HCT116 (cell line): ENCODE results near the gene RBBP8NL. TPM values are rescaled to one million over a fixed set of nuclear protein-coding genes. Genes with fewer than 3 reads are reported as not detected.

ENCODE experiments used
- ATAC-seq: fragments of 200-7000 bp; cut with Tn5 transposase; 2 replicates; pipeline ENCODE4 v1.9.1; 2020; ENCODE audit warnings: mild to moderate bottlenecking, moderate library complexity
- BruUV-seq: library from RNA; stranded (reverse); fragments of 400-500 nt; replicated peaks from 2 replicates; lab custom pipeline; 2021; lab: Mats Ljungman, UMichigan
- CTCF ChIA-PET: fragments of 300-600 bp; sonication (Branson Sonifier 250); formaldehyde crosslinking; loops from one replicate; lab custom pipeline; 2021; ENCODE audit warnings: antibody characterized with exemption; lab: Charles Lee
- POLR2A ChIA-PET: fragments of 300-600, 350-600 bp; sonication (Branson Sonifier 250); formaldehyde crosslinking; loops from one replicate; lab custom pipeline; 2021; ENCODE audit warnings: antibody characterized with exemption; lab: Charles Lee
- RAD21 ChIA-PET, 2 experiments: fragments of 300-600 bp; sonication (Branson Sonifier 250); formaldehyde crosslinking; loops; one replicate each; lab custom pipeline; 2023; ENCODE audit warnings: low total read pairs in 2 of 2; ENCODE audit not compliant: uncharacterized antibody in 2 of 2, unreplicated experiment in 2 of 2, low non-redundant PET in 1 of 2; lab: Charles Lee
- DNase-seq: peaks from one replicate; pipeline ENCODE4 v3.0.0-alpha.2; 2010; ENCODE audit warnings: low read depth, low spot score
- H2AFZ ChIP-seq: fragments of 200-600 bp; shearing (Covaris generic), sonication (generic); 2 replicates; pipeline ENCODE4 v1.6.1; 2017; ENCODE audit warnings: low read depth, mixed run types, mixed read lengths, antibody characterized with exemption, low read length; ENCODE audit not compliant: poor library complexity, severe bottlenecking
- H3K27ac ChIP-seq: 2 replicates; pipeline ENCODE4 v1.5.1; 2012; ENCODE audit warnings: low read depth, low read length
- H3K27me3 ChIP-seq: fragments of 200-600 bp; sonication (generic); 2 replicates; pipeline ENCODE4 v1.6.1; 2016; ENCODE audit warnings: mixed run types, low read length, mixed read lengths; ENCODE audit not compliant: insufficient read depth
- H3K36me3 ChIP-seq, 2 experiments: fragments of 200-500 bp in 1 of 2; fragments of 200-600 bp in 1 of 2; sonication (Bioruptor generic) in 1 of 2; sonication (generic) in 1 of 2; 2 replicates each; pipeline versions ENCODE4 v1.5.1 to v1.6.1; 2014 to 2016; ENCODE audit warnings: low read length in 2 of 2, inconsistent platforms in 1 of 2, mixed read lengths in 1 of 2, mixed run types in 1 of 2; ENCODE audit not compliant: insufficient read depth in 2 of 2, control insufficient read depth in 1 of 2
- H3K4me1 ChIP-seq, 2 experiments: fragments of 200-600 bp in 1 of 2; sonication (generic) in 1 of 2; 2 replicates each; pipeline versions ENCODE4 v1.5.1 to v1.6.1; 2012 to 2017; ENCODE audit warnings: low read length in 2 of 2, inconsistent platforms in 1 of 2, mild to moderate bottlenecking in 1 of 2, mixed read lengths in 1 of 2, mixed run types in 1 of 2, moderate library complexity in 1 of 2; ENCODE audit not compliant: insufficient read depth in 2 of 2, control insufficient read depth in 1 of 2
- H3K4me2 ChIP-seq: fragments of 200-600 bp; sonication (generic); 2 replicates; pipeline ENCODE4 v1.6.1; 2017; ENCODE audit warnings: mixed run types, low read length, mixed read lengths
- H3K4me3 ChIP-seq, 2 experiments: fragments of 200-600 bp in 1 of 2; sonication (generic) in 1 of 2; replicated peaks in 1 of 2; 2 replicates each; pipeline ENCODE4 v1.5.1; 2011 to 2016; ENCODE audit warnings: low read length in 2 of 2, control low read depth in 1 of 2, low read depth in 1 of 2, mild to moderate bottlenecking in 1 of 2, mixed read lengths in 1 of 2, mixed run types in 1 of 2
- H3K79me2 ChIP-seq: fragments of 200-600 bp; sonication (generic); 2 replicates; pipeline ENCODE4 v1.6.1; 2017; ENCODE audit warnings: mild to moderate bottlenecking, mixed run types, low read length, moderate library complexity, mixed read lengths; ENCODE audit not compliant: insufficient read depth
- H3K9ac ChIP-seq: fragments of 200-600 bp; sonication (generic); 2 replicates; pipeline ENCODE4 v1.6.1; 2016; ENCODE audit warnings: low read length, mixed read lengths
- H3K9me2 ChIP-seq: fragments of 200-600 bp; sonication (generic), shearing (Covaris generic); 2 replicates; pipeline ENCODE4 v1.6.1; 2017; ENCODE audit warnings: mixed run types, mild to moderate bottlenecking, moderate library complexity; ENCODE audit not compliant: insufficient read depth
- H3K9me3 ChIP-seq, 2 experiments: fragments of 200-500 bp in 1 of 2; fragments of 200-600 bp in 1 of 2; sonication (Bioruptor generic) in 1 of 2; sonication (generic) in 1 of 2; 2 replicates each; pipeline ENCODE4 v1.6.1; 2014 to 2017; ENCODE audit warnings: low read length in 2 of 2, mixed read lengths in 2 of 2, inconsistent platforms in 1 of 2, low read depth in 1 of 2, mild to moderate bottlenecking in 1 of 2, mixed run types in 1 of 2, moderate library complexity in 1 of 2; ENCODE audit not compliant: control insufficient read depth in 1 of 2, insufficient read depth in 1 of 2
- H4K20me1 ChIP-seq: fragments of 200-600 bp; sonication (generic), shearing (Covaris generic); 2 replicates; pipeline ENCODE4 v1.6.1; 2017; ENCODE audit warnings: mixed run types, mild to moderate bottlenecking, moderate library complexity; ENCODE audit not compliant: insufficient read depth
- CBX3 ChIP-seq: IDR thresholded peaks from 2 replicates; pipeline ENCODE4 v1.6.1; 2012; ENCODE audit warnings: low read depth
- CEBPB ChIP-seq: IDR thresholded peaks from 2 replicates; pipeline ENCODE4 v1.6.1; 2012; ENCODE audit warnings: low read depth
- EGR1 ChIP-seq: IDR thresholded peaks from 2 replicates; pipeline ENCODE4 v1.6.1; 2012; ENCODE audit warnings: low read depth
- ELF1 ChIP-seq: IDR thresholded peaks from 2 replicates; pipeline ENCODE4 v1.6.1; 2012; ENCODE audit warnings: low read depth, borderline replicate concordance
- FOSL1 ChIP-seq: IDR thresholded peaks from 2 replicates; pipeline ENCODE4 v1.6.1; 2012; ENCODE audit warnings: low read depth
- JUND ChIP-seq: IDR thresholded peaks from 2 replicates; pipeline ENCODE4 v1.6.1; 2012
- MAX ChIP-seq: IDR thresholded peaks from 2 replicates; pipeline ENCODE4 v1.6.1; 2012
- POLR2AphosphoS5 ChIP-seq: IDR thresholded peaks from 2 replicates; pipeline ENCODE4 v1.6.1; 2011; ENCODE audit warnings: mild to moderate bottlenecking, low read depth, low read length, moderate library complexity
- SIN3A ChIP-seq: IDR thresholded peaks from 2 replicates; pipeline ENCODE4 v1.6.1; 2012; ENCODE audit warnings: low read depth
- SRF ChIP-seq: IDR thresholded peaks from 2 replicates; pipeline ENCODE4 v1.6.1; 2012; ENCODE audit warnings: low read depth
- ZBTB33 ChIP-seq: IDR thresholded peaks from 2 replicates; pipeline ENCODE4 v1.6.1; 2011; ENCODE audit warnings: mild to moderate bottlenecking, low read length, moderate library complexity; ENCODE audit not compliant: insufficient replicate concordance; ENCODE audit errors: extremely low read depth
- intact Hi-C: fragments of 100-400 bp; cut with micrococcal nuclease; formaldehyde crosslinking; loops from 2 replicates; pipeline ENCODE4 v1.10.0; 2022
- total RNA-seq: library from RNA; stranded (reverse); gene quantifications from one replicate; pipeline ENCODE4 v1.2.1, GENCODE V29; 2021; ENCODE audit not compliant: unreplicated experiment

The RBBP8NL gene
- total RNA-seq, 1 experiment from 2014 or later = 0.59 TPM

- H3K9me2 ChIP-seq = no peaks in the 10 kb centered on the region
Observed at GRCh38 chr20:62393335-62393665, 34.0 kb downstream of the RBBP8NL start.

GRCh38 chr20:62392621-62393334 is 34.6 kb downstream of the RBBP8NL start:
- Histone ChIP-seq H3K79me2 (peaks cover 19% of the 10 kb centered on the region), H3K36me3 (peaks cover 8 to 16% of the 10 kb centered on the region in 2 experiments), H3K4me1 (peaks cover 5 to 20% of the 10 kb centered on the region in 2 experiments; a peak in 3 of 4 replicates), H3K9me2 (no peaks in the 10 kb centered on the region), H3K9me3 (no peaks in the 10 kb centered on the region), H4K20me1 (peaks cover 9% of the 10 kb centered on the region; the same call in 1 of the 2 replicates), H3K9ac (no peak overlapping the region)
- intact Hi-C loops = no loop called here
- TF ChIP-seq FOSL1 = no peak
- no peak for TF ChIP-seq ELF1
- no peak for TF ChIP-seq SIN3A
- no peak for TF ChIP-seq ZBTB33
- TF ChIP-seq POLR2AphosphoS5 = no peak
- no peak for TF ChIP-seq EGR1
- TF ChIP-seq MAX = no peak
- no peak for TF ChIP-seq SRF
- TF ChIP-seq CEBPB = no peak
- no peak for TF ChIP-seq JUND
- TF ChIP-seq, all 23 proteins: peak for 0
- no peak for ATAC-seq
- no peak for DNase-seq
- RAD21 ChIA-PET = no interaction called here
- Histone ChIP-seq H3K27ac (no peak overlapping the region; the same call in 1 of the 2 replicates), H3K4me2 (no peak overlapping the region), H2AFZ (no peak overlapping the region), H3K27me3 (no peaks in the 10 kb centered on the region), H3K4me3 (no peak overlapping the region)
- no TSS peak for BruUV-seq
- POLR2A ChIA-PET = no interaction called here
- CTCF ChIA-PET = no interaction called here

More at GRCh38 chr20:62393335-62393665, 34.0 kb downstream of the RBBP8NL start:
- Histone ChIP-seq H3K27me3 (no peaks in the 10 kb centered on the region), H3K36me3 (peaks cover 7 to 11% of the 10 kb centered on the region in 2 experiments; a peak in 3 of 4 replicates), H4K20me1 (peaks cover 7% of the 10 kb centered on the region; the same call in 1 of the 2 replicates), H3K9ac (no peak overlapping the region), H3K27ac (no peak overlapping the region), H2AFZ (no peak overlapping the region), H3K9me3 (no peaks in the 10 kb centered on the region), H3K4me2 (no peak overlapping the region), H3K4me3 (no peak overlapping the region)
- CTCF ChIA-PET = no interaction called here
- BruUV-seq = no TSS peak
- POLR2A ChIA-PET = no interaction called here
- DNase-seq = no peak
- intact Hi-C loops = no loop called here
- no peak for ATAC-seq
- TF ChIP-seq JUND = no peak
- no peak for TF ChIP-seq MAX
- TF ChIP-seq FOSL1 = no peak
- TF ChIP-seq CBX3 = no peak
- no peak for TF ChIP-seq CEBPB
- TF ChIP-seq, all 23 proteins: peak for 0
- RAD21 ChIA-PET = no interaction called here
- Histone ChIP-seq H3K79me2 (peaks cover 14% of the 10 kb centered on the region), H3K4me1 (peaks cover 5 to 15% of the 10 kb centered on the region in 2 experiments; a peak in 3 of 4 replicates)
